IMR-90 (cell line): ENCODE measurements around the gene SERPINA4. TPM values are rescaled to one million over a fixed set of nuclear protein-coding genes. Genes with fewer than 3 reads are reported as not detected.

Experiments
- ATAC-seq: fragments of 200-7000 bp; cut with Tn5 transposase; 2 replicates; pipeline ENCODE4 v1.9.1; 2020; ENCODE audit warnings: low read depth, mild to moderate bottlenecking, moderate library complexity
- BruUV-seq: library from RNA; stranded (reverse); fragments of 400-500 nt; replicated peaks from 2 replicates; lab custom pipeline; 2021; lab: Mats Ljungman, UMichigan
- CTCF ChIA-PET: fragments of 300-600 bp; formaldehyde crosslinking; extraction: SDS; loops from one replicate; lab custom pipeline; 2021; ENCODE audit warnings: antibody characterized with exemption; lab: Yijun Ruan, JAX
- POLR2A ChIA-PET: fragments of 300-600 bp; sonication (Branson Sonifier 250); formaldehyde crosslinking; loops from one replicate; lab custom pipeline; 2022; ENCODE audit warnings: antibody characterized with exemption; ENCODE audit not compliant: unreplicated experiment; lab: Charles Lee
- DNase-seq: peaks from one replicate; pipeline ENCODE4 v3.0.0; 2013
- H2AFZ ChIP-seq: replicated peaks from 2 replicates; pipeline ENCODE3; 2013; ENCODE audit warnings: low read length, mild to moderate bottlenecking; ENCODE audit not compliant: poor library complexity
- H2AK5ac ChIP-seq: 2 replicates; pipeline ENCODE4 v1.6.1; 2013; ENCODE audit warnings: low read depth, low read length, inconsistent platforms
- H2AK9ac ChIP-seq: replicated peaks from 2 replicates; pipeline ENCODE3; 2013; ENCODE audit warnings: mild to moderate bottlenecking, low read depth, low read length, moderate library complexity; ENCODE audit not compliant: poor library complexity
- H2BK120ac ChIP-seq: 2 replicates; pipeline ENCODE4 v1.6.1; 2013; ENCODE audit warnings: low read depth, low read length, inconsistent platforms
- H2BK15ac ChIP-seq: 3 replicates; pipeline ENCODE4 v1.6.1; 2013; ENCODE audit warnings: low read depth, low read length, inconsistent platforms
- H2BK20ac ChIP-seq: 2 replicates; pipeline ENCODE4 v1.6.1; 2013; ENCODE audit warnings: low read depth, mild to moderate bottlenecking, inconsistent platforms, low read length, moderate library complexity
- H2BK5ac ChIP-seq: 2 replicates; pipeline ENCODE4 v1.6.1; 2013; ENCODE audit warnings: mild to moderate bottlenecking, low read depth, low read length, inconsistent platforms; ENCODE audit not compliant: poor library complexity, severe bottlenecking
- H3K14ac ChIP-seq: replicated peaks from 2 replicates; pipeline ENCODE4 v1.6.1; 2013; ENCODE audit warnings: low read depth, low read length, inconsistent platforms
- H3K18ac ChIP-seq: 2 replicates; pipeline ENCODE4 v1.6.1; 2013; ENCODE audit warnings: low read depth, low read length, control low read depth
- H3K23ac ChIP-seq: 2 replicates; pipeline ENCODE4 v1.6.1; 2013; ENCODE audit warnings: low read depth, low read length, inconsistent platforms
- H3K27ac ChIP-seq: 2 replicates; pipeline ENCODE4 v1.5.1; 2013; ENCODE audit warnings: mild to moderate bottlenecking, control low read depth, low read length; ENCODE audit not compliant: insufficient read depth
- H3K27me3 ChIP-seq: 2 replicates; pipeline ENCODE4 v1.6.1; 2013; ENCODE audit warnings: low read length; ENCODE audit not compliant: control insufficient read depth, insufficient read depth
- H3K36me3 ChIP-seq: 2 replicates; pipeline ENCODE4 v1.6.1; 2013; ENCODE audit warnings: low read length, mixed read lengths; ENCODE audit not compliant: control insufficient read depth, insufficient read depth
- H3K4ac ChIP-seq: 2 replicates; pipeline ENCODE4 v1.6.1; 2013; ENCODE audit warnings: low read depth, low read length, inconsistent platforms
- H3K4me1 ChIP-seq: 2 replicates; pipeline ENCODE4 v1.6.1; 2013; ENCODE audit warnings: low read length, mixed read lengths; ENCODE audit not compliant: control insufficient read depth, insufficient read depth
- H3K4me2 ChIP-seq: 2 replicates; pipeline ENCODE4 v1.6.1; 2013; ENCODE audit warnings: low read depth, mild to moderate bottlenecking, control low read depth, low read length, moderate library complexity
- H3K4me3 ChIP-seq: 2 replicates; pipeline ENCODE4 v1.5.1; 2013; ENCODE audit warnings: low read depth, mild to moderate bottlenecking, control low read depth, low read length, moderate library complexity; ENCODE audit not compliant: insufficient read depth
- H3K56ac ChIP-seq: 2 replicates; pipeline ENCODE4 v1.6.1; 2013; ENCODE audit warnings: low read length, inconsistent platforms; ENCODE audit not compliant: insufficient read depth; ENCODE audit errors: extremely low read depth
- H3K79me1 ChIP-seq, 2 experiments: 2 replicates each; pipeline ENCODE4 v1.6.1; 2013; ENCODE audit warnings: low read length in 2 of 2, inconsistent platforms in 1 of 2, low read depth in 1 of 2
- H3K9ac ChIP-seq: 2 replicates; pipeline ENCODE4 v1.6.1; 2013; ENCODE audit warnings: low read depth, low read length, control low read depth
- H3K9me1 ChIP-seq: 2 replicates; pipeline ENCODE4 v1.6.1; 2013; ENCODE audit warnings: low read length, inconsistent platforms; ENCODE audit not compliant: insufficient read depth
- H3K9me3 ChIP-seq: 2 replicates; pipeline ENCODE4 v1.6.1; 2013; ENCODE audit warnings: low read length; ENCODE audit not compliant: control insufficient read depth, insufficient read depth
- H4K20me1 ChIP-seq: 2 replicates; pipeline ENCODE4 v1.6.1; 2013; ENCODE audit warnings: low read length, inconsistent platforms; ENCODE audit not compliant: insufficient read depth
- H4K5ac ChIP-seq: 2 replicates; pipeline ENCODE4 v1.6.1; 2013; ENCODE audit warnings: mild to moderate bottlenecking, low read depth, low read length, control low read depth
- H4K8ac ChIP-seq, 2 experiments: 2 replicates each; pipeline ENCODE4 v1.6.1; 2013; ENCODE audit warnings: low read depth in 2 of 2, low read length in 2 of 2, control low read depth in 1 of 2, inconsistent platforms in 1 of 2
- H4K91ac ChIP-seq: 2 replicates; pipeline ENCODE4 v1.6.1; 2013; ENCODE audit warnings: low read depth, low read length, inconsistent platforms; ENCODE audit not compliant: insufficient read depth
- BHLHE40 ChIP-seq: fragments of 150-350 bp; IDR thresholded peaks from 2 replicates; pipeline ENCODE4 v1.6.1; 2016; ENCODE audit warnings: mild to moderate bottlenecking, low read depth, low read length
- CEBPB ChIP-seq: IDR thresholded peaks from 2 replicates; pipeline ENCODE4 v1.6.1; 2012; ENCODE audit warnings: low read depth, low read length, improper control_type of control experiment
- CHD1 ChIP-seq: IDR thresholded peaks from 2 replicates; pipeline ENCODE4 v1.6.1; 2012; ENCODE audit warnings: low read depth, low read length, improper control_type of control experiment
- FOS ChIP-seq: fragments of 150-350 bp; IDR thresholded peaks from 2 replicates; pipeline ENCODE4 v1.6.1; 2016; ENCODE audit warnings: low read depth, low read length
- MAFK ChIP-seq: IDR thresholded peaks from 2 replicates; pipeline ENCODE4 v1.6.1; 2012; ENCODE audit warnings: low read depth, low read length, improper control_type of control experiment
- MAZ ChIP-seq: IDR thresholded peaks from 2 replicates; pipeline ENCODE4 v1.6.1; 2012; ENCODE audit warnings: low read depth, mild to moderate bottlenecking, low read length, improper control_type of control experiment, moderate library complexity, borderline replicate concordance
- MXI1 ChIP-seq: IDR thresholded peaks from 2 replicates; pipeline ENCODE4 v1.6.1; 2012; ENCODE audit warnings: low read depth, mild to moderate bottlenecking, low read length, moderate library complexity, borderline replicate concordance
- NFE2L2 ChIP-seq: fragments of 150-350 bp; IDR thresholded peaks from 2 replicates; pipeline ENCODE4 v1.6.1; 2016; ENCODE audit warnings: low read depth, mild to moderate bottlenecking, low read length
- POLR2A ChIP-seq: IDR thresholded peaks from 2 replicates; pipeline ENCODE4 v1.6.1; 2012; ENCODE audit warnings: mild to moderate bottlenecking, low read depth, low read length
- RAD21 ChIP-seq: IDR thresholded peaks from 2 replicates; pipeline ENCODE4 v1.6.1; 2012; ENCODE audit warnings: low read length, improper control_type of control experiment
- RCOR1 ChIP-seq: IDR thresholded peaks from 2 replicates; pipeline ENCODE4 v1.6.1; 2012; ENCODE audit warnings: mild to moderate bottlenecking, low read length, improper control_type of control experiment; ENCODE audit not compliant: insufficient replicate concordance
- RFX5 ChIP-seq: IDR thresholded peaks from 2 replicates; pipeline ENCODE4 v1.8.0; 2012; ENCODE audit warnings: low read depth, mild to moderate bottlenecking, low read length, moderate library complexity
- SMC3 ChIP-seq: fragments of 150-350 bp; IDR thresholded peaks from 2 replicates; pipeline ENCODE4 v1.6.1; 2016; ENCODE audit warnings: low read depth, mild to moderate bottlenecking, antibody characterized with exemption, low read length, moderate library complexity
- WGBS, 2 experiments: methylation state at CpG; one replicate each; pipeline versions ENCODE4 v1.1.5 to v1.1.7; 2013; ENCODE audit warnings: missing lambda C conversion rate in 2 of 2; ENCODE audit not compliant: insufficient read length in 1 of 2; ENCODE audit errors: extremely low coverage in 2 of 2; 5-methylcytosine and 5-hydroxymethylcytosine counted together
- dilution Hi-C: fragments of 300-500 bp; cut with HindIII; formaldehyde crosslinking; loops from one replicate; pipeline ENCODE4 v1.14.3; 2018; ENCODE audit warnings: low sequenced_read_pairs; ENCODE audit not compliant: unreplicated experiment
- in situ Hi-C: fragments of 300-500 bp; cut with MboI; formaldehyde crosslinking; loops from 3 replicates; pipeline ENCODE4 v1.14.3; 2019; ENCODE audit warnings: low sequenced_read_pairs, inconsistent platforms, mixed read lengths
- intact Hi-C: fragments of 100-400 bp; cut with micrococcal nuclease; formaldehyde crosslinking; loops from 2 replicates; pipeline ENCODE4 v1.10.0; 2022
- polyA plus RNA-seq, 3 experiments: library from polyadenylated mRNA; depleted of rRNA; stranded (reverse); fragments of >200 nt; gene quantifications; 2 replicates each; pipeline ENCODE4 v1.2.3, GENCODE V29; 2012; ENCODE audit warnings: low replicate concordance in 1 of 3
- total RNA-seq: library from RNA; depleted of rRNA; stranded (reverse); fragments of >200 nt; gene quantifications from 2 replicates; pipeline ENCODE4 v1.2.3, GENCODE V29; 2012
- TF ChIP-seq, protein P1 (sequence below): fragments of 150-350 bp; IDR thresholded peaks from 2 replicates; pipeline ENCODE4 v1.6.1; 2017; ENCODE audit warnings: mild to moderate bottlenecking, antibody characterized with exemption, low read length, low read depth
- TF ChIP-seq, protein P2 (sequence below): fragments of 150-350 bp; IDR thresholded peaks from 2 replicates; pipeline ENCODE4 v1.6.1; 2016; ENCODE audit warnings: low read depth, mild to moderate bottlenecking, low read length, moderate library complexity, borderline replicate concordance
- TF ChIP-seq, protein P3 (sequence below): conservative IDR thresholded peaks from 2 replicates; pipeline ENCODE4 v1.5.1; 2012; ENCODE audit warnings: mild to moderate bottlenecking, low read depth, low read length, improper control_type of control experiment

Gene SERPINA4
- total and polyA plus RNA-seq, 2 of the 4 experiments (the other 2 are of a cell fraction) = not detected

DNA sequence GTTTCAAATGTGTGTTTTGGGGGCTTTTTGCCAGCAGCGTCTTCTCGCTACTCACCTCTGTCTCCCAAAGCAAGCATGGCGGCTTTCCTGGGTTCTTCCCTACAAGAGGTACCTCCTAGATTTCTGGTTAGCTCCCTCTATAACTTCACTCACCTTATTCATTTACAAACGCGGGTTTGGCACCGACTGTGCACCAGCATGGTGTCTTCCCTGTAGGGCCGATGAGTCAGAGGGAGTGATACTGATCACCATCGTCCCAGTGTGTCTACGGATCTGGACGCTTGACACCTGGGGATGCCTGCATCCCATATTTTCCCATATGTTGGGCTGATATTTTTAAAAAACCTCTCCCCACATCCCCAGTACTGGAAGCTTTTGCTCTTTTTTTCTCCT is 44.0 kb upstream of the SERPINA4 start:
- Histone ChIP-seq H3K27ac (no peak overlapping the region), H4K5ac (no peak overlapping the region), H2BK20ac (no peak overlapping the region), H3K9ac (no peak overlapping the region), H4K20me1 (no peaks in the 10 kb centered on the region), H3K9me3 (peaks cover 2% of the 10 kb centered on the region; the same call in 1 of the 2 replicates), H4K91ac (no peak overlapping the region), H3K4me3 (no peak overlapping the region), H3K4me1 (no peaks in the 10 kb centered on the region), H3K79me1 (no peaks in the 10 kb centered on the region), H3K56ac (no peak overlapping the region), H2AK5ac (no peak overlapping the region), H3K9me1 (no peaks in the 10 kb centered on the region), H3K23ac (no peak overlapping the region), H2BK5ac (no peak overlapping the region), H3K4ac (no peak overlapping the region), H2BK15ac (no peak overlapping the region), H4K8ac (no peak overlapping the region), H3K4me2 (no peak overlapping the region), H3K36me3 (no peaks in the 10 kb centered on the region), H3K14ac (no peak overlapping the region), H3K27me3 (no peaks in the 10 kb centered on the region; the same call in 1 of the 2 replicates), H3K18ac (no peak overlapping the region), H2BK120ac (no peak overlapping the region), H2AK9ac (no peak overlapping the region), H2AFZ (no peak overlapping the region)
- in situ Hi-C loops (no loop called here), dilution Hi-C loops (no loop called here), intact Hi-C loops (no loop called here)
- no peak for DNase-seq
- POLR2A ChIA-PET = no interaction called here
- no TSS peak for BruUV-seq
- no peak for TF ChIP-seq FOS
- TF ChIP-seq MAFK = no peak
- no peak for TF ChIP-seq SMC3
- no peak for TF ChIP-seq CEBPB
- no peak for TF ChIP-seq MAZ
- no peak for TF ChIP-seq POLR2A
- TF ChIP-seq NFE2L2 = no peak
- TF ChIP-seq, protein P1, sequence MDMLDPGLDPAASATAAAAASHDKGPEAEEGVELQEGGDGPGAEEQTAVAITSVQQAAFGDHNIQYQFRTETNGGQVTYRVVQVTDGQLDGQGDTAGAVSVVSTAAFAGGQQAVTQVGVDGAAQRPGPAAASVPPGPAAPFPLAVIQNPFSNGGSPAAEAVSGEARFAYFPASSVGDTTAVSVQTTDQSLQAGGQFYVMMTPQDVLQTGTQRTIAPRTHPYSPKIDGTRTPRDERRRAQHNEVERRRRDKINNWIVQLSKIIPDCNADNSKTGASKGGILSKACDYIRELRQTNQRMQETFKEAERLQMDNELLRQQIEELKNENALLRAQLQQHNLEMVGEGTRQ = no peak
- TF ChIP-seq, protein P2, sequence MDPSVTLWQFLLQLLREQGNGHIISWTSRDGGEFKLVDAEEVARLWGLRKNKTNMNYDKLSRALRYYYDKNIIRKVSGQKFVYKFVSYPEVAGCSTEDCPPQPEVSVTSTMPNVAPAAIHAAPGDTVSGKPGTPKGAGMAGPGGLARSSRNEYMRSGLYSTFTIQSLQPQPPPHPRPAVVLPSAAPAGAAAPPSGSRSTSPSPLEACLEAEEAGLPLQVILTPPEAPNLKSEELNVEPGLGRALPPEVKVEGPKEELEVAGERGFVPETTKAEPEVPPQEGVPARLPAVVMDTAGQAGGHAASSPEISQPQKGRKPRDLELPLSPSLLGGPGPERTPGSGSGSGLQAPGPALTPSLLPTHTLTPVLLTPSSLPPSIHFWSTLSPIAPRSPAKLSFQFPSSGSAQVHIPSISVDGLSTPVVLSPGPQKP = no peak
- no peak for TF ChIP-seq BHLHE40
- no peak for TF ChIP-seq CHD1
- TF ChIP-seq MXI1 = no peak
- TF ChIP-seq RCOR1 = no peak
- no peak for TF ChIP-seq RFX5
- TF ChIP-seq, protein P3, sequence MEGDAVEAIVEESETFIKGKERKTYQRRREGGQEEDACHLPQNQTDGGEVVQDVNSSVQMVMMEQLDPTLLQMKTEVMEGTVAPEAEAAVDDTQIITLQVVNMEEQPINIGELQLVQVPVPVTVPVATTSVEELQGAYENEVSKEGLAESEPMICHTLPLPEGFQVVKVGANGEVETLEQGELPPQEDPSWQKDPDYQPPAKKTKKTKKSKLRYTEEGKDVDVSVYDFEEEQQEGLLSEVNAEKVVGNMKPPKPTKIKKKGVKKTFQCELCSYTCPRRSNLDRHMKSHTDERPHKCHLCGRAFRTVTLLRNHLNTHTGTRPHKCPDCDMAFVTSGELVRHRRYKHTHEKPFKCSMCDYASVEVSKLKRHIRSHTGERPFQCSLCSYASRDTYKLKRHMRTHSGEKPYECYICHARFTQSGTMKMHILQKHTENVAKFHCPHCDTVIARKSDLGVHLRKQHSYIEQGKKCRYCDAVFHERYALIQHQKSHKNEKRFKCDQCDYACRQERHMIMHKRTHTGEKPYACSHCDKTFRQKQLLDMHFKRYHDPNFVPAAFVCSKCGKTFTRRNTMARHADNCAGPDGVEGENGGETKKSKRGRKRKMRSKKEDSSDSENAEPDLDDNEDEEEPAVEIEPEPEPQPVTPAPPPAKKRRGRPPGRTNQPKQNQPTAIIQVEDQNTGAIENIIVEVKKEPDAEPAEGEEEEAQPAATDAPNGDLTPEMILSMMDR = no peak
- no peak for TF ChIP-seq RAD21
- no peak for ATAC-seq
- CTCF ChIA-PET = interaction anchor here (0.5 kb wide), 1 partner anchor 93 kb away, joined by 8 read pairs; no protein-coding TSS in a partner anchor
- WGBS, 2 experiments = no CpG with 5 or more reads among the region's 10 CpGs
